ENCODE data around the gene SAA1. TPM values are rescaled to one million over a fixed set of nuclear protein-coding genes. Genes with fewer than 3 reads are reported as not detected.

Gene SAA1
- total RNA-seq, 1 donor from 2014 or later, result 60.4 TPM

DNA sequence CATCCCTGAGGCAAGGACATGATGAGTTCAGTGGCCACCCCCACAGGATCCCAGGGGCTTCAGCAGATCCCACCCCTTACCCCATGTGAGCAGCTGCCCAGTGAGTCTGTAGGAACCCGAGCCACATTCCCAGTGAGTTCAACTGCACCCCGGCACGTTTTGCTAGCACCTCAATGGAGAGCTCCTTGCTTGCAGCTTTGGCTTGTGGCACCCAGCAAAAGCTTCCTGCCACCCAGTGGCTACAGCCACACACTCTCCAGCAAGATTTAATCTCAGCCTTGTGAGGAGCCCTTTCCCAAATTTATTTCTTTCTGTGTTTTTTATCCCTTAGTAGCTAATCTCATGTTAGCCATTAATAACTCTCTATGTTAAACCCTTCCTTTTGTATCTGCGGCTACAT is 4.0 kb downstream of the SAA1 start:
- Histone ChIP-seq H3K9me3 (no peaks in the 10 kb centered on the region), H3K4me1 (no peaks in the 10 kb centered on the region), H3K36me3 (no peaks in the 10 kb centered on the region), H3K4me3 (no peak overlapping the region), H3K27ac (no peak overlapping the region), H3K27me3 (no peaks in the 10 kb centered on the region)
- no peak for DNase-seq (ENCODE audit: extremely low spot score in 2 of 2)
- no peak for TF ChIP-seq POLR2A (IDR thresholded peaks at IDR 0.05)
- TF ChIP-seq, protein P1, sequence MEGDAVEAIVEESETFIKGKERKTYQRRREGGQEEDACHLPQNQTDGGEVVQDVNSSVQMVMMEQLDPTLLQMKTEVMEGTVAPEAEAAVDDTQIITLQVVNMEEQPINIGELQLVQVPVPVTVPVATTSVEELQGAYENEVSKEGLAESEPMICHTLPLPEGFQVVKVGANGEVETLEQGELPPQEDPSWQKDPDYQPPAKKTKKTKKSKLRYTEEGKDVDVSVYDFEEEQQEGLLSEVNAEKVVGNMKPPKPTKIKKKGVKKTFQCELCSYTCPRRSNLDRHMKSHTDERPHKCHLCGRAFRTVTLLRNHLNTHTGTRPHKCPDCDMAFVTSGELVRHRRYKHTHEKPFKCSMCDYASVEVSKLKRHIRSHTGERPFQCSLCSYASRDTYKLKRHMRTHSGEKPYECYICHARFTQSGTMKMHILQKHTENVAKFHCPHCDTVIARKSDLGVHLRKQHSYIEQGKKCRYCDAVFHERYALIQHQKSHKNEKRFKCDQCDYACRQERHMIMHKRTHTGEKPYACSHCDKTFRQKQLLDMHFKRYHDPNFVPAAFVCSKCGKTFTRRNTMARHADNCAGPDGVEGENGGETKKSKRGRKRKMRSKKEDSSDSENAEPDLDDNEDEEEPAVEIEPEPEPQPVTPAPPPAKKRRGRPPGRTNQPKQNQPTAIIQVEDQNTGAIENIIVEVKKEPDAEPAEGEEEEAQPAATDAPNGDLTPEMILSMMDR (IDR thresholded peaks at IDR 0.05), result no peak
- no peak for TF ChIP-seq POLR2AphosphoS5 (IDR thresholded peaks at IDR 0.05; ENCODE audit: insufficient read depth in 1 of 2, low read depth in 1 of 2)
- intact Hi-C loops (cut with DNase I), result no loop called here

DNA sequence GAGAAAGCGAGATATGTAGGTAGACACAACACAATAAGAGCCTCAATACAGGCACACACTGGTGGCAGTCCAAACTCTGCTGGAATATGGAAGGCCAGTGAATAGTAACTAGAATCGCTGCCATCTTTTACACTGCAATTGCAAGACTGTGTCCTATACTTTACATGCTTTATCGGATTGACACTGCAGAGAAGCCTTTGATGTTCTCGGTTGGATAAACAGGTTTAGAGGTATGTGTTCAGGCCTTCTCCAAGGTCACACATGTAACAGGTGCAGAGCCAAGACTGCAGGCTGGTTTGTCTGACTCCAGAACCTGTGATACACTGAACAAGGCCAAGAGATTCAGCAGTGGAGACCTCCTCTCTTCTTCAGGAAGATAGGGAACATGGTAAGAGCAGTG is 5.1 kb downstream of the SAA1 start:
- Histone ChIP-seq H3K4me1 (no peaks in the 10 kb centered on the region), H3K9me3 (no peaks in the 10 kb centered on the region)
- intact Hi-C loops (cut with DNase I), result no loop called here

DNA sequence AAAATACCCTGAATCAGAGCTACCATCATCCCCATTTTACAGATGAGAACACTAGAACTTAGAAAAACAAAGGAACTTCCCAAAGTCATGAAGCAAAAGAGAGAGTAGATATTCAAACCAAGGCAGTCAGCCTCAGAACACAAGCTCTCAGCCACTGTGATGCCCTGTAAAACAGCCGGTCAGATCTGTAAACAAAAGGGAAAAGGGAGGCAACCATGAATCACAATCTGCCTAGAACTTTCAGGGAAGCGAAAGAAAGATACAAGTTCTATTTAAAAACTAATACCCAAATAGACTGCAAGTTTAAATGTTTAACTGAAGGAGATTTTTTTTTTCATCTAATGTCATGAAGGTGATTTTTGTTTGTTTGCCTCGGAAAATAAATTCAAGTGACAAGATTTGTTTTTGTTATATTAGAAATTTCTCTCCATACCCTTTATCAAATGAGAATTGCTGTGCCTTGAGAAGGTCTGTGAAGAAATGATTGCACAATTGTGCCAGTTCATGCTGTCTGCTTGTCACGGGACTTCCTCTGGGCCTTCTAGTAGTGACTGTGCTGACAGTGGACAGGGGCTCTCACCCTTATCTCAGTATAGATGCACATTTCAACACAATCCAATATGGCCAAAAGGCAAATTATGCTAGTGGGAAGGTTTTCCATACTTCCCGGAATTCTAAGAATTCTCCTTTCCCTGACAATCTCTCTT is 11.7 kb downstream of the SAA1 start:
- TF ChIP-seq POLR2AphosphoS5 (IDR thresholded peaks at IDR 0.05; ENCODE audit: insufficient read depth in 1 of 2, low read depth in 1 of 2), result no peak
- TF ChIP-seq, protein P1 (IDR thresholded peaks at IDR 0.05), result no peak
- Histone ChIP-seq H3K27me3 (no peaks in the 10 kb centered on the region), H3K9me3 (no peaks in the 10 kb centered on the region), H3K4me1 (no peaks in the 10 kb centered on the region), H3K27ac (no peak overlapping the region), H3K4me3 (no peak overlapping the region), H3K36me3 (peaks cover 0 to 14% of the 10 kb centered on the region in 2 donors)
- intact Hi-C loops (cut with DNase I), result no loop called here
- no peak for DNase-seq (ENCODE audit: extremely low spot score in 2 of 2)

More for the DNA sequence above, 5.1 kb downstream of the SAA1 start:
- Histone ChIP-seq H3K36me3 (no peaks in the 10 kb centered on the region), H3K4me3 (no peak overlapping the region), H3K27ac (no peak overlapping the region), H3K27me3 (no peaks in the 10 kb centered on the region)
- TF ChIP-seq POLR2A (IDR thresholded peaks at IDR 0.05), result no peak
- TF ChIP-seq, protein P1 (IDR thresholded peaks at IDR 0.05), result no peak
- TF ChIP-seq POLR2AphosphoS5 (IDR thresholded peaks at IDR 0.05; ENCODE audit: insufficient read depth in 1 of 2, low read depth in 1 of 2), result no peak
- DNase-seq (ENCODE audit: extremely low spot score in 2 of 2), result no peak

DNA sequence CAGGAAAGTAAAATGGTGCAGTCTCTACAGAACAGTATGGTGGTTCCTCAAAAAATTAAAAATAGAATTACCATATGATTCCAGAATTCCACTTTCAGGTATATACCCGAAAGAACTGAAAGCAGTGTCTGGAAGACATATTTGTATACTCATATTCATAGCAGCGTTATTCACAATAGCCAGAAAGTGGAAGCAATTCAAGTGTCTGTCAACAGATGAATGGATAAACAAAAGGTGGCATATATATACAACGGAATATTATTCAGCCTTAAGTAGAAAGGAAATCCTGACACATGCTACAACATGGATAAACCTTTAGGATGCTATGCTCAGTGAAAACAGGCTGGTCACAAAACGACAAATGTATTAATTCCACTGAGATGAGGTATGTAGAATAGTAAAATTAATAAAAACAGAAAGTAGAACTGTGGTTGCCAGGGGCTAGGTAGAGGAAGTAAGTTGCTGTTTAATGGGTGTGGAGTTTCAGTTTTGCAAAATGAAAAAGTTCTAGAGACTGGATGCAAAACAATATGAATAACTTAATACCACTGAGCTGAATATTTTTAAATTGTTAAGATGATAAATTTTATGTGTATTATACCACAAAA is 14.5 kb downstream of the SAA1 start:
- no peak for TF ChIP-seq POLR2A (IDR thresholded peaks at IDR 0.05)
- TF ChIP-seq, protein P1 (IDR thresholded peaks at IDR 0.05), result no peak
- TF ChIP-seq POLR2AphosphoS5 (IDR thresholded peaks at IDR 0.05; ENCODE audit: insufficient read depth in 1 of 2, low read depth in 1 of 2), result no peak
- intact Hi-C loops (cut with DNase I), result no loop called here
- Histone ChIP-seq H3K4me1 (no peaks in the 10 kb centered on the region), H3K4me3 (no peak overlapping the region), H3K9me3 (no peaks in the 10 kb centered on the region), H3K36me3 (peaks cover 0 to 33% of the 10 kb centered on the region in 2 donors), H3K27ac (no peak overlapping the region), H3K27me3 (no peaks in the 10 kb centered on the region)
- DNase-seq (ENCODE audit: extremely low spot score in 2 of 2), result no peak

DNA sequence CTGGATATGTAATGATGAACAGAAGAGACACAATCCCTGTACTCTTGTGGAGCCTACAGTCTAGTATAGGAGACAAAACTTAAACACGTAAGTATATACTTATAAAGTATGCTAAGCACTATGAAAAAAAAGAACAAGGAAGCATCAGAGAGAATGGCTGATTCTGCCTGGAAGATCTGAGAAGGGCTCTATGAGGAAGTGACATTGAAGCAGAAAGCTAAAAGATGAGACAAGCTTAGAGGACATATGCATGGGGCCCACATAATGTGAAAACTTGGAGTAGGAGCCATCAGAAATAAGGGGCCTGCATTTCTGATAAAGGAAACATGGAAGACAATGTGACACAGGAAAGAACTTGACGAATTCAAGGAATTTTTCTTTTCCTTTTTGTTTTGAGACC is 16.6 kb downstream of the SAA1 start:
- no peak for TF ChIP-seq POLR2AphosphoS5 (IDR thresholded peaks at IDR 0.05; ENCODE audit: insufficient read depth in 1 of 2, low read depth in 1 of 2)
- TF ChIP-seq, protein P1 (IDR thresholded peaks at IDR 0.05), result no peak
- TF ChIP-seq POLR2A (IDR thresholded peaks at IDR 0.05), result no peak
- H3K4me3 ChIP-seq, result no peak overlapping the region
- H3K27me3 ChIP-seq, result no peaks in the 10 kb centered on the region
- intact Hi-C loops (cut with DNase I), result no loop called here
- DNase-seq (ENCODE audit: extremely low spot score in 2 of 2), result no peak
- H3K4me1 ChIP-seq, result no peaks in the 10 kb centered on the region
- no peaks in the 10 kb centered on the region for H3K9me3 ChIP-seq
- H3K36me3 ChIP-seq, result peaks cover 0 to 53% of the 10 kb centered on the region in 2 donors
- no peak overlapping the region for H3K27ac ChIP-seq
